ENCODE data around the gene MPHOSPH8. TPM values are rescaled to one million over a fixed set of nuclear protein-coding genes. Genes with fewer than 3 reads are reported as not detected.

Gene MPHOSPH8
- polyA plus RNA-seq, 1 donor (not counting 4 experiments of a cell fraction or from before 2014, with no cell fraction given) = 24.7 TPM

DNA sequence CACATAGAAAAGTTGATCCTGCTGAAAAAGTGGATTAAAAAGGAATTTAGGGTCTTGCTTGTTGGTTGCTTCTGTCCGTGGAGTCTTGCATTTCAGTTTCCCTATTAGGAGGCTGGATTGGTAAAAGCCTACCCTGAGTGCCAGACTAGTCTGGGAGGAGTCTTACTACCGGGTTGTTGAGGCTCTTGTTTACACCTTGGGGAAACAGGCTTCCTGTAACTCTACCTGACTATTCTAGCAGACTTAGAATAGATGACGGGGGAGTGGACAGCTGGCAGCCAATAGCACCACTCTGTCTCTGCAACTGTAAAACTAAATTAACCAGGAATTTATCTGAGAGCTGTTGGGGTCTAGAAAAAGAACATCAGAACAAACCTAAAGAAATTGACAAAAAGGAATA is 11.3 kb upstream of the MPHOSPH8 start:
- Histone ChIP-seq H3K36me3 (ENCODE audit: control insufficient read depth in 2 of 2, extremely low read depth in 1 of 2, insufficient read depth in 2 of 2, low read length in 2 of 2) (no peaks in the 10 kb centered on the region), H2AFZ (ENCODE audit: control insufficient read depth, low read length) (no peak overlapping the region), H3K9ac (ENCODE audit: control insufficient read depth, extremely low read depth, insufficient read depth, low read length) (no peak overlapping the region), H3K4me1 (ENCODE audit: control insufficient read depth, extremely low read depth, insufficient read depth, low read length) (no peaks in the 10 kb centered on the region), H3K4me3 (ENCODE audit: control insufficient read depth in 2 of 3, extremely low read depth in 1 of 3, insufficient read depth in 2 of 3, low read depth in 1 of 3, low read length in 3 of 3) (no peak overlapping the region), H3K27me3 (ENCODE audit: control insufficient read depth, extremely low read depth, insufficient read depth, low read length) (no peaks in the 10 kb centered on the region), H4K20me1 (ENCODE audit: control insufficient read depth, extremely low read depth, insufficient read depth, low read length) (peaks cover 4% of the 10 kb centered on the region), H3K9me3 (ENCODE audit: control insufficient read depth, low read depth, low read length) (no peaks in the 10 kb centered on the region), H3K27ac (ENCODE audit: control insufficient read depth, insufficient read depth, low read length) (no peak overlapping the region), H3K4me2 (ENCODE audit: control insufficient read depth, extremely low read depth, insufficient read depth, low read depth, low read length) (no peak overlapping the region), H3K9me1 (ENCODE audit: control insufficient read depth, extremely low read depth, insufficient read depth, low read length) (no peaks in the 10 kb centered on the region), H3K79me2 (ENCODE audit: control insufficient read depth, insufficient read depth, low read length) (peaks cover 56% of the 10 kb centered on the region)
- FAIRE-seq (no peak), DNase-seq (ENCODE audit: low read depth, low spot score) (no peak)
- TF ChIP-seq, protein P1, sequence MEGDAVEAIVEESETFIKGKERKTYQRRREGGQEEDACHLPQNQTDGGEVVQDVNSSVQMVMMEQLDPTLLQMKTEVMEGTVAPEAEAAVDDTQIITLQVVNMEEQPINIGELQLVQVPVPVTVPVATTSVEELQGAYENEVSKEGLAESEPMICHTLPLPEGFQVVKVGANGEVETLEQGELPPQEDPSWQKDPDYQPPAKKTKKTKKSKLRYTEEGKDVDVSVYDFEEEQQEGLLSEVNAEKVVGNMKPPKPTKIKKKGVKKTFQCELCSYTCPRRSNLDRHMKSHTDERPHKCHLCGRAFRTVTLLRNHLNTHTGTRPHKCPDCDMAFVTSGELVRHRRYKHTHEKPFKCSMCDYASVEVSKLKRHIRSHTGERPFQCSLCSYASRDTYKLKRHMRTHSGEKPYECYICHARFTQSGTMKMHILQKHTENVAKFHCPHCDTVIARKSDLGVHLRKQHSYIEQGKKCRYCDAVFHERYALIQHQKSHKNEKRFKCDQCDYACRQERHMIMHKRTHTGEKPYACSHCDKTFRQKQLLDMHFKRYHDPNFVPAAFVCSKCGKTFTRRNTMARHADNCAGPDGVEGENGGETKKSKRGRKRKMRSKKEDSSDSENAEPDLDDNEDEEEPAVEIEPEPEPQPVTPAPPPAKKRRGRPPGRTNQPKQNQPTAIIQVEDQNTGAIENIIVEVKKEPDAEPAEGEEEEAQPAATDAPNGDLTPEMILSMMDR (optimal IDR thresholded peaks at IDR 0.05 in 1 of 3, IDR thresholded peaks at IDR 0.05 in 1 of 3, conservative IDR thresholded peaks at IDR 0.05 in 1 of 3; ENCODE audit: extremely low read depth in 1 of 3, insufficient read depth in 2 of 3, low read length in 3 of 3) = no peak
- TF ChIP-seq EZH2 (IDR thresholded peaks at IDR 0.05; ENCODE audit: low read length) = no peak
- dilution Hi-C loops (cut with MboI; ENCODE audit: extremely low pct_ligation_motif_present, low sequenced_read_pairs) = no loop called here

DNA sequence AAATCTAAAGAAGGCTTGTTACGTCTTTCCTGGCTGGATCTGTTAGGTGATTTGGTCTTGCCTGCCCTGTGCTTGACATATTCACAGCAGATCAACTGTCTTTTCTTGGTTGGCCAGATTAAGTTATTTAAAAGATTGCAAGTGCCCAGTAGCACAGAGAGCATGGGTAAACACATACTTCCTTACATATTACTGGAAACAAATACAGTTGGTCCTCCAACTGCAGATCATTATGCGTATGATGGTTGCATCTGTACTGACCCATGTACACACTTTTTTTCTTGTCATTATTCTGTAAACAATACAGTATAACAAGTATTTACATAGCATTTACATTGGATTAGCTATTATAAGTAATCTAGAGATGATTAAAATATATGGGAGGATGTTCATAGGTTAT is 9.2 kb upstream of the MPHOSPH8 start:
- Histone ChIP-seq H3K4me1 (ENCODE audit: control insufficient read depth, extremely low read depth, insufficient read depth, low read length) (no peaks in the 10 kb centered on the region), H2AFZ (ENCODE audit: control insufficient read depth, low read length) (no peak overlapping the region), H3K9ac (ENCODE audit: control insufficient read depth, extremely low read depth, insufficient read depth, low read length) (no peak overlapping the region), H3K27ac (ENCODE audit: control insufficient read depth, insufficient read depth, low read length) (no peak overlapping the region), H3K9me1 (ENCODE audit: control insufficient read depth, extremely low read depth, insufficient read depth, low read length) (no peaks in the 10 kb centered on the region), H3K27me3 (ENCODE audit: control insufficient read depth, extremely low read depth, insufficient read depth, low read length) (no peaks in the 10 kb centered on the region), H4K20me1 (ENCODE audit: control insufficient read depth, extremely low read depth, insufficient read depth, low read length) (peaks cover under 1% of the 10 kb centered on the region), H3K9me3 (ENCODE audit: control insufficient read depth, low read depth, low read length) (no peaks in the 10 kb centered on the region), H3K4me3 (ENCODE audit: control insufficient read depth in 2 of 3, extremely low read depth in 1 of 3, insufficient read depth in 2 of 3, low read depth in 1 of 3, low read length in 3 of 3) (no peak overlapping the region), H3K4me2 (ENCODE audit: control insufficient read depth, extremely low read depth, insufficient read depth, low read depth, low read length) (no peak overlapping the region), H3K79me2 (ENCODE audit: control insufficient read depth, insufficient read depth, low read length) (peaks cover 37% of the 10 kb centered on the region), H3K36me3 (ENCODE audit: control insufficient read depth in 2 of 2, extremely low read depth in 1 of 2, insufficient read depth in 2 of 2, low read length in 2 of 2) (no peaks in the 10 kb centered on the region)
- DNase-seq (ENCODE audit: low read depth, low spot score) (no peak), FAIRE-seq (no peak)
- TF ChIP-seq EZH2 (IDR thresholded peaks at IDR 0.05; ENCODE audit: low read length) = no peak
- TF ChIP-seq, protein P1 (optimal IDR thresholded peaks at IDR 0.05 in 1 of 3, IDR thresholded peaks at IDR 0.05 in 1 of 3, conservative IDR thresholded peaks at IDR 0.05 in 1 of 3; ENCODE audit: extremely low read depth in 1 of 3, insufficient read depth in 2 of 3, low read length in 3 of 3) = no peak
- dilution Hi-C loops (cut with MboI; ENCODE audit: extremely low pct_ligation_motif_present, low sequenced_read_pairs) = no loop called here

Data from keratinocyte (primary cell).